BJ (cell line): Measurements from ENCODE around the gene GLS. TPM values are rescaled to one million over a fixed set of nuclear protein-coding genes. Genes with fewer than 3 reads are reported as not detected.

Experiments used
- CTCF ChIA-PET: fragments of 350-600 bp; formaldehyde crosslinking; extraction: SDS; loops from one replicate; lab custom pipeline; 2021; ENCODE audit warnings: antibody characterized with exemption, inconsistent platforms; lab: Yijun Ruan, JAX
- POLR2A ChIA-PET: fragments of 300-600 bp; sonication (Branson Sonifier 250); formaldehyde crosslinking; extraction: SDS; loops from one replicate; lab custom pipeline; 2021; ENCODE audit warnings: antibody characterized with exemption; lab: Charles Lee
- DNase-seq: peaks from one replicate; pipeline ENCODE4 v3.0.0-alpha.2; 2011; ENCODE audit warnings: low read depth
- H3K27me3 ChIP-seq: 2 replicates; pipeline ENCODE4 v1.6.0; 2011; ENCODE audit warnings: low read length; ENCODE audit not compliant: control insufficient read depth, insufficient read depth
- H3K36me3 ChIP-seq: 2 replicates; pipeline ENCODE4 v1.5.1; 2011; ENCODE audit warnings: low read length; ENCODE audit not compliant: control insufficient read depth, insufficient read depth
- H3K4me3 ChIP-seq: 2 replicates; pipeline ENCODE4 v1.5.1; 2011; ENCODE audit warnings: low read depth, mild to moderate bottlenecking, control low read depth, low read length
- CTCF ChIP-seq: IDR thresholded peaks from 2 replicates; pipeline ENCODE4 v1.5.1; 2011; ENCODE audit warnings: low read depth, mild to moderate bottlenecking, control low read depth, inconsistent platforms, low read length, moderate library complexity; ENCODE audit not compliant: insufficient read depth
- polyA plus RNA-seq: library from polyadenylated mRNA; depleted of rRNA; stranded (reverse); fragments of >200 nt; gene quantifications from 2 replicates; pipeline ENCODE4 v1.2.3, GENCODE V29; 2011

Gene GLS
- polyA plus RNA-seq, 1 experiment, result 132 TPM

DNA sequence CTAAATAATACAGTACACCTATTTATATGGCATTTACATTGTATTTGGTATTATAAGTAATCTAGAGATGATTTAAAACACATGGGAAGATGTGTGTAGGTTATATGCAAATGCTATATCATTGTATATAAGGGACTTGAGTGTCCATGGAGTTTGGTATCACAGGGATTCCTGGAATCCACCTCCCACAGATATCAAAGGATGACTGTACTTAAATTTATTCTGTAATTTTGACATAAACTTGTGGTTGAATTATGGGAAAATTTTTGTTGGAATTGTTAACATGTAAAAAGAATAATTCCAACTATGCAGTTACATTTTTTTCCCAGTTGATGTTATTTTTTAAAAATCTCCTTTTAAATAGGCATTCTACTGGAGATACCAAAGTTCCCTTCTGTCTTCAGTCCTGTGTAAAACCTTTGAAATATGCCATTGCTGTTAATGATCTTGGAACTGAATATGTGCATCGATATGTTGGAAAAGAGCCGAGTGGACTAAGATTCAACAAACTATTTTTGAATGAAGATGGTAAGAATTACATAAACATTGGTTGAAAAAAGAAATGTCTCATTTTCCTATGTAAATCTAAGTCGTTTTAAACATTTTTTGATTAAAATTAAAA, 24.1 kb downstream of the GLS start:
- H3K27me3 ChIP-seq, result no peaks in the 10 kb centered on the region
- no peak for TF ChIP-seq CTCF
- no peak for DNase-seq
- ChIA-PET CTCF (no interaction called here), POLR2A (no interaction called here)
- H3K36me3 ChIP-seq, result peaks cover 3% of the 10 kb centered on the region; the same call in 1 of the 2 replicates
- H3K4me3 ChIP-seq, result no peak overlapping the region

DNA sequence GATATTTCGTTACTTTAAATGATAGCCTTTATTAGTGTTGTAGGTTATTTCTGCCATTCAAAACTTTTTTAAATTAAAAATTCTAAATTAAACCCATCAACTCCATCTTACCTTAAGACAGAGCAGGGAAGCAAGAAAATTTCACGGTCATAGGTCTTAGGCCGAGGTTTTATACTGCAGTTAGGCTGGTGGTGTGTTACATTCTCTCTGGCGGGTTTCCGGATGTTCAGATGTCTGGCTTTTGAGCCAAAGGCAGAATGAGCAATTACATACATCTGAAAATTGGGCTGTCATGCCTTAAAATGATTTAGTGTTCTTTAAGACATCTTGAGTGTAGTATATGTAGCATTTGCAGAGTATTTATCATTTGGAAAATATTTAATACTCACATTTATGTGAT, 27.9 kb downstream of the GLS start:
- no peak for TF ChIP-seq CTCF
- DNase-seq, result no peak
- CTCF ChIA-PET, result no interaction called here
- Histone ChIP-seq H3K4me3 (no peak overlapping the region), H3K27me3 (no peaks in the 10 kb centered on the region), H3K36me3 (peaks cover 5% of the 10 kb centered on the region; the same call in 1 of the 2 replicates)
- POLR2A ChIA-PET, result no interaction called here

DNA sequence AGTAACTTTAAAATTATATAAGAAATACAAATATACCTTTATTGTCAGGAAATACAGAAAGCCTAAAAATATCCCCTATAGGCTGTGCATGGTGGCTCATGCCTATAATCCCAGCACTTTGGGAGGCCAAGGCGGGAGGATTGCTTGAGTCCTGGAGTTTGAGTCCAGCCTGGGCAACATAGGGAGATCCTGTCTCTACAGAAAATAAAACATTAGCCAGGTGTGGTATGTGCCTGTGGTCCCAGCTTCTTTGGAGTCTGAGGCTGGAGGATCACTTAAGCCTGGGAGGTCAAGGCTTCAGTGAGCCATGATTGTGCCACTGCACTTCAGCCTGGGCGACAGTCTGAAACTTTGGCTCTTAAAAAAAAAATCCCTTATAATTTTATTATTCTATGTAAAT, 29.1 kb downstream of the GLS start:
- no peak for DNase-seq
- ChIA-PET CTCF (no interaction called here), POLR2A (no interaction called here)
- no peak overlapping the region for H3K4me3 ChIP-seq
- H3K36me3 ChIP-seq, result peaks cover 8% of the 10 kb centered on the region
- H3K27me3 ChIP-seq, result no peaks in the 10 kb centered on the region
- TF ChIP-seq CTCF, result no peak

DNA sequence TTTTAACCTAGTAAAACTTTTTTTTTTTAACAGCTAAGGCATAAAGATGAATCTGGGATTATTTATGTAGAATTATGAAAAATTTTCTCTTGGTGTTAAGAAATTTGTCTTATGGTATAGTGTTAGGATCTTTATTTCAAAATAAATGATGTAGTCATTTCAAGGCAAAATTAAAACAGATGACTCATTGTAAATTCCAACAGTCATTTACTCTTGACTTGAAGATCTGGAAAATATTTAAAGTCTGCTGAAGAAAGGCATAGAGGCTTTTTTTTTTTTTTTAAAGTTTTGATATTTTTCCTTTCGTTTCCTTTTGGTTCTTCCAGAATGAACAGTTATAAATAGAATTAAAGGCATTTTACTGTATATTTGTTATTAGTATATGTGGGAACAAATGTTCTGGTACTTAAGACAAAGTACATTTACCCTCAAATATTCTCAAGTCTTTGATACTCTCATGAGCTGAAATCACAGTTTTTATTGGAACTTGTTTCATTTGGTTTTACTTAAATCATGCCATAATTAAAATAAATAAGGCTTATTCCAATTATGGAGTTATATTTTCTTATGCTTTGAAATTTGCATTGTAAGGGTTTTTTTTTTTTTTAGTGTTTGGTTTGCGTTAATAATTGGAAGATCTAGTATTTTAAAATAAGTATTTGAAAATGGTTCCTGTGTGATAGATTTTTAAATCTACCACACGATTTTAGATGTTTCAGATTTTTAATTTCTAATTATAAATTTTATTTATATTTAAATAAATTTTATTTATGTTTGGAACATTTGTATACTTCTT, 29.9 kb downstream of the GLS start:
- no peaks in the 10 kb centered on the region for H3K27me3 ChIP-seq
- peak; percentile 18 for DNase-seq
- H3K4me3 ChIP-seq, result no peak overlapping the region
- ChIA-PET CTCF (no interaction called here), POLR2A (interaction anchor here (0.8 kb wide), 1 partner anchor 25 kb away, joined by 3 read pairs; no protein-coding TSS in a partner anchor)
- H3K36me3 ChIP-seq, result peaks cover 8% of the 10 kb centered on the region
- no peak for TF ChIP-seq CTCF

DNA sequence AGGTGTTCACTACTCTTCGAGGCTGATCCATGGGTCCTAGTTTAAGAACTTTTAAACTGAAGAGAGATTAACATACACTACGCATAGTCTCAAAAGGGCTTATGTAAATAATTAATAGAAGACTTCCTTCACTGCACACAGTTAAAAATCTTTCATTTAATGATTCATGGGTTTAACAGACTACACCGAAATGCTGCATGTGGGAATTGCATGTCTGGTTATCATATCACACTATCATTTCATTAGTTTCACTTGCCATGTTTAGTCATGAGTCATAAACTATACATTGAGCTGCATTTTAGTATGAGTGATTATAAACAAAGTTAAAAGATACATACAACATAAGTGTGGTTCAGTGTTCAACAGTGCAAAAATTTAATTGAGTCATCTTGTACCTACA, 31.2 kb downstream of the GLS start:
- no peak for TF ChIP-seq CTCF
- no peak overlapping the region for H3K4me3 ChIP-seq
- POLR2A ChIA-PET, result interaction anchor here (0.8 kb wide), 1 partner anchor 26 kb away, joined by 3 read pairs; no protein-coding TSS in a partner anchor
- H3K27me3 ChIP-seq, result no peaks in the 10 kb centered on the region
- peaks cover 10% of the 10 kb centered on the region for H3K36me3 ChIP-seq
- DNase-seq, result no peak
- CTCF ChIA-PET, result no interaction called here
